ENCODE results near the gene SMARCAL1. TPM values are rescaled to one million over a fixed set of nuclear protein-coding genes. Genes with fewer than 3 reads are reported as not detected.

Gene SMARCAL1
- total and polyA plus RNA-seq, 2 experiments from 2014 or later, result 10.3 to 17.2 TPM

- H3K4me1 ChIP-seq (ENCODE audit: insufficient read depth), result peaks cover 26% of the 10 kb centered on the region
- Mint-ChIP-seq H3K36me3 (ENCODE audit: low read depth) (no peaks in the 10 kb centered on the region; the same call in 2 of the 3 replicates), H3K4me1 (peaks cover 30% of the 10 kb centered on the region), H3K4me3 (no peak overlapping the region), H3K27ac (no peak overlapping the region), H3K27me3 (ENCODE audit: insufficient read depth, low read depth, poor library complexity) (peaks cover 9% of the 10 kb centered on the region), H3K9me3 (no peaks in the 10 kb centered on the region)
- no peaks in the 10 kb centered on the region; the same call in 1 of the 2 replicates for H3K27me3 ChIP-seq (ENCODE audit: insufficient read depth)
- H4K20me1 ChIP-seq (replicated peaks; ENCODE audit: insufficient read depth), result no peaks in the 10 kb centered on the region
- no peaks in the 10 kb centered on the region for H3K36me3 ChIP-seq (ENCODE audit: insufficient read depth)
- ATAC-seq, result no peak
- 0 out of 2 replicates have a peak, but pooled peaks cover 3% of the 10 kb centered on the region for H3K79me2 ChIP-seq (replicated peaks; ENCODE audit: insufficient read depth)
- H3F3A ChIP-seq (replicated peaks; ENCODE audit: low read depth), result no peaks in the 10 kb centered on the region
- no peak for TF ChIP-seq JUNB (IDR thresholded peaks at IDR 0.05; ENCODE audit: unreplicated experiment)
- TF ChIP-seq CREB1 (CRISPR knock-in tag; IDR thresholded peaks at IDR 0.05; ENCODE audit: low read depth), result no peak
- TF ChIP-seq REST (IDR thresholded peaks at IDR 0.05; ENCODE audit: unreplicated experiment), result no peak
- no peak for TF ChIP-seq EZH2phosphoT487 (IDR thresholded peaks at IDR 0.05; ENCODE audit: unreplicated experiment)
- H3K4me3 ChIP-seq, result no peak overlapping the region
- H2AFZ ChIP-seq, result no peak overlapping the region
- H3K9me2 ChIP-seq (ENCODE audit: insufficient read depth), result no peaks in the 10 kb centered on the region
- no peak overlapping the region for H3K27ac ChIP-seq (ENCODE audit: low read depth)
- H3K4me2 ChIP-seq, result no peak overlapping the region
- DNase-seq (ENCODE audit: low spot score), result no peak
Observed at GRCh38 chr2:216410550-216410949, 1.7 kb upstream of the SMARCAL1 start.

DNA sequence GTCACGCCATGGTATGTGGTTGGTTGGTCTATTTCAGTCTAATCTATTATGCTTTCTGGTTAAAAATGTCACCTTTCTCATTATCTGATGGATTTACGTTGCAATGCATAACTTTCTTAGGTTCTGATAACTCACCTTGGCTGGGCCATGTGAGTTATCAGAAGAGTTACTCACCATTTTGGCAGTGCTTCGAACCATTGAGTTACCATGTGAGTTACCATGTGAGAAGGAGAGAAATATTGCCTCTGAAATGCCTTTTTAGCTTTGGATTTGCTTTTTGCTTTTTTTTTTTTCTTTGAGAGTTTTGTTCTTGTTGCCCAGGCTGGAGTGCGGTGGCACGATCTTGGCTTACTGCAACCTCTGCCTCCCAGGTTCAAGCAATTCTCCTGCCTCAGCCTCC, 1.6 kb downstream of the SMARCAL1 start:
- H3K9me2 ChIP-seq (ENCODE audit: insufficient read depth), result no peaks in the 10 kb centered on the region
- 0 out of 2 replicates have a peak, but pooled peaks cover 3% of the 10 kb centered on the region for H3K79me2 ChIP-seq (replicated peaks; ENCODE audit: insufficient read depth)
- no peaks in the 10 kb centered on the region; the same call in 1 of the 3 replicates for H3K36me3 Mint-ChIP-seq (ENCODE audit: low read depth)
- H3K27ac Mint-ChIP-seq, result no peak overlapping the region
- no peak overlapping the region for H3K4me3 ChIP-seq
- H3K9me3 Mint-ChIP-seq, result no peaks in the 10 kb centered on the region
- ATAC-seq, result no peak
- peak overlapping the region; percentile 96; the same call in 2 of the 3 replicates for H3K4me3 Mint-ChIP-seq
- H3F3A ChIP-seq (replicated peaks; ENCODE audit: low read depth), result no peaks in the 10 kb centered on the region
- H2AFZ ChIP-seq, result no peak overlapping the region
- no peaks in the 10 kb centered on the region; the same call in 1 of the 2 replicates for H3K27me3 ChIP-seq (ENCODE audit: insufficient read depth)
- H3K27me3 Mint-ChIP-seq (ENCODE audit: insufficient read depth, low read depth, poor library complexity), result peaks cover 2% of the 10 kb centered on the region
- H3K4me1 Mint-ChIP-seq, result peaks cover 13% of the 10 kb centered on the region; the same call in 1 of the 3 replicates
- DNase-seq (ENCODE audit: low spot score), result no peak
- H3K4me1 ChIP-seq (ENCODE audit: insufficient read depth), result peaks cover 12% of the 10 kb centered on the region; the same call in 1 of the 2 replicates
- no peak overlapping the region for H3K4me2 ChIP-seq
- H3K36me3 ChIP-seq (ENCODE audit: insufficient read depth), result no peaks in the 10 kb centered on the region
- H3K27ac ChIP-seq (ENCODE audit: low read depth), result no peak overlapping the region
- H4K20me1 ChIP-seq (replicated peaks; ENCODE audit: insufficient read depth), result no peaks in the 10 kb centered on the region
- TF ChIP-seq CTCF (conservative IDR thresholded peaks at IDR 0.05; ENCODE audit: low read depth in 2 of 2) (no peak), POLR2AphosphoS5 (IDR thresholded peaks at IDR 0.05; ENCODE audit: low read depth) (no peak), EZH2 (IDR thresholded peaks at IDR 0.05; ENCODE audit: low read depth, unreplicated experiment) (no peak), STAT1 (IDR thresholded peaks at IDR 0.05; ENCODE audit: unreplicated experiment) (no peak), CREB1 (CRISPR knock-in tag; IDR thresholded peaks at IDR 0.05; ENCODE audit: low read depth) (no peak), JUNB (IDR thresholded peaks at IDR 0.05; ENCODE audit: unreplicated experiment) (no peak), ZNF114 (CRISPR knock-in tag; IDR thresholded peaks at IDR 0.05) (no peak), ZNF331 (CRISPR knock-in tag; IDR thresholded peaks at IDR 0.05; ENCODE audit: low read depth) (no peak)
- TF ChIP-seq, protein P1, sequence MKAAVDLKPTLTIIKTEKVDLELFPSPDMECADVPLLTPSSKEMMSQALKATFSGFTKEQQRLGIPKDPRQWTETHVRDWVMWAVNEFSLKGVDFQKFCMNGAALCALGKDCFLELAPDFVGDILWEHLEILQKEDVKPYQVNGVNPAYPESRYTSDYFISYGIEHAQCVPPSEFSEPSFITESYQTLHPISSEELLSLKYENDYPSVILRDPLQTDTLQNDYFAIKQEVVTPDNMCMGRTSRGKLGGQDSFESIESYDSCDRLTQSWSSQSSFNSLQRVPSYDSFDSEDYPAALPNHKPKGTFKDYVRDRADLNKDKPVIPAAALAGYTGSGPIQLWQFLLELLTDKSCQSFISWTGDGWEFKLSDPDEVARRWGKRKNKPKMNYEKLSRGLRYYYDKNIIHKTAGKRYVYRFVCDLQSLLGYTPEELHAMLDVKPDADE (IDR thresholded peaks at IDR 0.05), result no peak

Measured in GM23338 (cell line).